Measurements from ENCODE around the gene PDE8A. TPM values are rescaled to one million over a fixed set of nuclear protein-coding genes. Genes with fewer than 3 reads are reported as not detected.

PDE8A gene
- total RNA-seq, 2 donors from 2014 or later: 29.3 to 53.5 TPM

DNA sequence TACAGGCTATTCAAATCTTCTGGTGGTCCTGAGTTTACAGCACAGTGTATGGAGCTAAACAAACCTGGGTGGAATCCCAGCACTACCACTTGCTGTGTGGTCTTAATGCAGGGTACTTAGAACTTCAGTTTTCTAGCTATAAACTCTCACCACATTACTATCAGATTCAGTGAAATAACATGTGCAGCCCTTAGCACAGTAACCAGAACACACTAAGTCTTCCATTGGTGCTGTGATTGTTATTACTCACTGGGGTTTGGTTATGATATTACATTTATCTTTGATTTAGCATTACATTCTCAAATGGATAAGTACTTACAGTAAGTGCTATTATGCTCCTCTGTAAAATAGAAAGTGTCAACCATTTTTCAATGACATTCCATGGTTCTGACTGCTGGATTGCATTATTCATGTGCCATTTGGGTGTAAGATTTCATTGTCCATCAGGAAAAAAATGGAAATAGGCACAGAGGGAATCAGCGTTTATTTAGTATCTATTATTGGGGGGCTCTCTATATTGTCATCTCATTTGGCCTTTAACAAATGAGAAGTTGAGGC lies 81.9 kb downstream of the PDE8A start:
- Mint-ChIP-seq H3K36me3 (peaks cover 20 to 21% of the 10 kb centered on the region in 2 donors), H3K9me3 (peaks cover 11 to 17% of the 10 kb centered on the region in 2 donors), H3K27ac (peak overlapping the region in 1 of 2 donors; percentile 63)
- ATAC-seq (peak; percentile 31 to 99), DNase-seq (ENCODE audit: low spot score in 2 of 2) (no peak)

DNA sequence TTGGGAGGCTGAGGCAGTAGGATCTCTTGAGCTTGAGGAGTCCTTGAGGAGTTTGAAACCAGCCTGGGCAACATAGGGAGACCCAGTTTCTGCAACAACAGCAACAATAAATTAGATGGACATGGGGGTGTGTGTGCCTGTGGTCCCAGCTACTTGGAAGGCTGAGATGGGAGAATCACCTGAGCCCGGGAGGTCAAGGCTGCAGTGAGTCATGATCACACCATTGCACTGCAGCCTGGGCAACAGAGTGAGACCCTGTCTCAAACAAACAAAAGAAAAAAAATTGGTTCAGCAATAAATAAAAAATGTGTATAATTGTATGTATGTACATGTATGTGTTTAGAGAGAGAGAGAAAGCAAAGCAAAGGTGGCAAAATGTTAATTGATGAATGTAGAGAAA lies 83.1 kb downstream of the PDE8A start:
- Mint-ChIP-seq H3K27ac (no peak overlapping the region), H3K9me3 (peaks cover under 1 to 7% of the 10 kb centered on the region in 2 donors), H3K36me3 (peaks cover 10% of the 10 kb centered on the region in 2 donors)
- DNase-seq (ENCODE audit: low spot score in 2 of 2) (no peak), ATAC-seq (no peak)

DNA sequence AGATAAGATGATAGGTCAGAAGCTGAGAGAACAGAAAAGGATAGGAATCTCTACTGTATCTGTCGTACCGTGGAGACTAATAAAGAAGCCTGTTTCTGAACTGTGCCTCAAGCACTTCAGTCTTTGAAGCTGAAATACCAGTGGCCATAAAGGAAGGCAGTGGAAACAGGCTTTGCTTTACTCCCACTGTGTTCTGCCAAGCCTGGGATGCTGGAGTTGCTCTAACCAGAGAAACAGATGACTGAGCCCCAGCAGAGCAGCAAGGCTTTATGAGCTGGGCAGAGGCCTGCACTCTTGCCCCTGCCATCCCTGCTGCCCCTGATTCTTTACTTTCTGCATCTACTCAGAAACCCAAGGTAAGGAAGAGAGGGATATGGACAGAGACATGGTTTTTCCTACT lies 89.4 kb downstream of the PDE8A start:
- H3K27ac Mint-ChIP-seq: no peak overlapping the region
- no peaks in the 10 kb centered on the region for H3K9me3 Mint-ChIP-seq
- ATAC-seq: no peak
- DNase-seq (ENCODE audit: low spot score in 2 of 2): no peak
- H3K36me3 Mint-ChIP-seq: peaks cover 0 to 10% of the 10 kb centered on the region in 2 donors

DNA sequence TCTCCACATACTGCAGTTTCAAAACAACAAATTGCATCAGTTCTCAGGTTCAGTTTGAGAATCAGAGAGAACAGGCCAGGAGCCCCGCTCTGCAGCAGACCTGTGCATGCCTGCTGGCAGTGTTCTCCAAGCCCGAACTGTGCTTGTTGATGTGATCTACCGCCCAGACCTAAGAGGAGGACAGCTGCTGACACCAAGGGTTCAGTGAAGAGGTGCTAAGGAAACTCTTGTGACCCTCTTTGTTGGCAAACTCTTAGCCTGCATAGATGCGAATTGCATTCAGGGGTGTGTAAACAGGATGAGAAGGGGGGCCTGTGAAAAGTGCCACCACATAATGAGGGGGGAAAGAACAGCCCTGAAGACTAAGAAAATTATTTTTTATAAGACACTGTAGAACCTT lies 89.8 kb downstream of the PDE8A start:
- ATAC-seq: no peak
- Mint-ChIP-seq H3K9me3 (no peaks in the 10 kb centered on the region), H3K36me3 (peaks cover 0 to 10% of the 10 kb centered on the region in 2 donors), H3K27ac (no peak overlapping the region)
- no peak for DNase-seq (ENCODE audit: low spot score in 2 of 2)

DNA sequence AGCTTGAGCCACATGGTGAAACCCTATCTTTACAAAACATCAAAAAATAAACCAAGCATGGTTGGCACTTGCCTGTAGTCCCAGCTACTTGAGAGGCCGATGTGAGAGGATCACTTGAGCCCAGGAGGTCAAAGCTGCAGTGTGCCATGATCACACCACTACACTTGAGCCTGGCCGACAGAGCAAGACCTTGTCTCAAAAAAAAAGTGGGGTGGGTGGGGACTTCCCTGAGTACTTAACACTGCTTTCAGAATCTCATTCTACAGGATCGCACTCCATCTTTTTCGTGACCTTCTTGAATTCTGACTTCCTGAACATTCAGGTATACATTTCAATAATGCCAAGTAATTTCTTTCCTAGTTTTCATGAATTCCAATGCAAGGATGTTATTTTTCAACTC lies 91.3 kb downstream of the PDE8A start:
- peak in 1 of 2 donors; percentile 14 for ATAC-seq
- no peak for DNase-seq (ENCODE audit: low spot score in 2 of 2)
- H3K27ac Mint-ChIP-seq: peak overlapping the region; percentile 88
- H3K36me3 Mint-ChIP-seq: peaks cover 0 to 10% of the 10 kb centered on the region in 2 donors
- H3K9me3 Mint-ChIP-seq: no peaks in the 10 kb centered on the region

DNA sequence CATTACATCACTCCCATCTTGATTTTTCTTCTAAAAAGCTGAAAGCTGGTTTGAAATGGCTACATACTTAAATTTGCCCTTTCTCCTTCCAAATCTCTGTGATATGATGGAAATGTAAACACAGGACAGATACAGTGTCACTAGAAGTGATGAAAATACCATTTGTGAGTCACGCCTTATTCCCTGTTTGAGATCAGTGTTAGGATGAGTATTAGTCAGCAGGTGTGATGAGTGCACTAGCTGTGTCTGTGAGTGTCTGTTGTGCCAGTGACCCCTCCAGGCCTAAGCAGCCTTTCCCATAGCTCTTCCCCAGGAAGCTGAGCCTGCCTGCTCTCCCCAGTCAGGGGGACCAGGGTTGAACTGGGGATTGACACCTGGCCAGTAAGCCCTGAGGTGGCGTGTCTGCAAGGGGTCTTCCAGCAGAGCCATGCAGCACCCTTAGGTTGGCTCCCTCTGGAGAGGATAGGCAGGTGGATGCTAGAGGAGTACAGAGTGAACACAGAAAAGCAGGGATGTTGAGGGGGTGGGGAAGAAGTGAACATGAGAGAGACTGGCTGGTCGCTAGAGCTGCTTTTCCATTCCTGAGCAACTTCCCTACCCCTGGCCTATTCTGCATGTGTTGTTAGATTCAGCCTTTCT lies 92.0 kb downstream of the PDE8A start:
- Mint-ChIP-seq H3K36me3 (peaks cover 0 to 10% of the 10 kb centered on the region in 2 donors), H3K27ac (peak overlapping the region; percentile 88), H3K9me3 (no peaks in the 10 kb centered on the region)
- ATAC-seq (peak; percentile 100), DNase-seq (ENCODE audit: low spot score in 2 of 2) (peak in 1 of 2 donors; percentile 26)

DNA sequence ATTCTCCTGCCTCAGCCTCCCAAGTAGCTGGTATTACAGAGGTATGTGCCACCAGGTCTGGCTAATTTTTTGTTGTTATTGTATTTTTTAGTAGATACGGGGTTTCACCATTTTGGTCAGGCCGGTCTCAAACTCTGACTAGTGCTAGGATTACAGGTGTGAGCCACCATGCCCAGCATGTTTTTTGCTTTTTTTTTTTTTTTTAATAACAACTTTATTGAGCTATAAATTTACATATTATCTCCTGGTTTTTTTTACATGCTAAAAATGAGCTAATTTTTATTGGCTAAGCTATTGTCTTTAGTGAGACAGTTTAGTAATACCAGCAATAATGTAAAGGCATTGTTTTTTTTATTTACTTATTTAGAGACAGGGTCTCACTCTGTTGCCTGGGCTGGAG lies 105.2 kb downstream of the PDE8A start:
- Mint-ChIP-seq H3K36me3 (peaks cover 0 to under 1% of the 10 kb centered on the region in 2 donors), H3K9me3 (no peaks in the 10 kb centered on the region), H3K27ac (no peak overlapping the region)
- no peak for ATAC-seq
- DNase-seq (ENCODE audit: low spot score in 2 of 2): no peak

DNA sequence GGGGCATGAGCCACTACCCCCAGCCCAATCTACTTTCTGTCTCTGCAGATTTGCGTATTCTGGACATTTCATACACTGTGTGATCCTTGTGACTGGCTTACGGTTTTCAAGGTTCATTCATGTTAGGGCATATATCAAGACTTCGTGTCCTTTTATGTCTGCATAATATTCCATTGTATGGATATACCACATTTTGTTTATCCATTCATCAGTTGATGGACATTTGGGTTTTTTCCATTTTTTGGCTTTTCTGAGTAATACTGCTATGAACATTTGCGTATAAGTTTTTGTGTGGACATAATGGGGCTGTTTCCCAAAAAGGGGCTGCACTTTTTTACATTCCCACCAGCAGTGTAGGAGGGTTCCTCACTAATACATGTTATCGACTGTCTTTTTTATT lies 106.6 kb downstream of the PDE8A start:
- ATAC-seq (no peak), DNase-seq (ENCODE audit: low spot score in 2 of 2) (no peak)
- H3K27ac Mint-ChIP-seq: no peak overlapping the region
- peaks cover 0 to 5% of the 10 kb centered on the region in 2 donors for H3K36me3 Mint-ChIP-seq
- H3K9me3 Mint-ChIP-seq: no peaks in the 10 kb centered on the region

DNA sequence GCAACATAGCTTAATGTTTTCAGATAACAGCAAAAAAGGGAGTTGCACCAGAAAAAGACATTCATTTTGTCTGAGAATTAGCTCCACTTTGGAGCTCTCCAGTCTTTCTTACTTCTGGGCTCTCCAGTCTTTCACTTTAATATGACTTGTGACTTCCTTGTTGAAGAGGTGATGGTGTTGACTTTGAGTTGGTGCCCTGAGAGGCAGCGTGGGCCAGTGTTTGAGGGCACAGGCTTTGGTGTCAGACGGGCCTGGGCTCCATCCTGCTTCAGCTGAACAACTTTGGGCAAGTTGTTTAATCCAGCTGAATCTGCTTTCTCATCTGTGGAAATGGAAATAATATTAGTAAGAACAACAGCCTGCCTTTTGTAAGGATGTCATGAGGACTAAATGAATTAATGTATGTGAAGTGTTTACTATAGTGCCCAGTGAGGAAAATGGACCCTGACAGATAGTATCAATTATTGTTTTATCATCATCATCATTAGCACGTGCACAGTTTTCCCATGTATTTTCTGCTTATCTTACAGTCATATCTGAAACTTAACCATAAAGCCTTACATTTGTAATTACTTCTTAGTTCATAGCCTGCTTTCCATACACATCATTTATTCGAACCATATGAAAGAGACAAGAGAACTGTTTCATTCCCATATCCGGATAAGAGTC lies 108.4 kb downstream of the PDE8A start:
- no peak for ATAC-seq
- Mint-ChIP-seq H3K9me3 (no peaks in the 10 kb centered on the region), H3K36me3 (peaks cover 5 to 14% of the 10 kb centered on the region in 2 donors), H3K27ac (no peak overlapping the region)
- DNase-seq (ENCODE audit: low spot score in 2 of 2): no peak

DNA sequence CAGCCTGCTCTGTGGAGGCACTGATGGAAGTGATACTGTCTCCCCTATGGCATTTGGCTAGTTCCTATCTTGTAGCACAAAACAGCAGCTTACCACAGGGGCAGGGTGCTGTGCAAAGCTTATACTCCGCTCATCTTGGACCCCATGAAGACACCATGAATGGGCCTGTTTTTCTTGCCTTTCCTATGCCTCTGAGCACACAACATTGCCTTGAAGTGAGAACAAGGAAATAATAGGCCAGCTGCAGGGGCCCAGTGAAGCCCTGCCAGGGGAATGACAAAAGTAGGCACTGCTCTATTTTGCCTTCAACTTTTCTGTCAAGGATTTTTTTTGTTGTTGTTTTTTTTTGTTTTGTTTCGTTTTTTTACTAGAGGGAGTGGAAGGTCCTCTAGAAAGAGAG lies 110.3 kb downstream of the PDE8A start:
- Mint-ChIP-seq H3K9me3 (no peaks in the 10 kb centered on the region), H3K36me3 (peaks cover 5 to 14% of the 10 kb centered on the region in 2 donors), H3K27ac (no peak overlapping the region)
- DNase-seq (ENCODE audit: low spot score in 2 of 2) (no peak), ATAC-seq (no peak)

DNA sequence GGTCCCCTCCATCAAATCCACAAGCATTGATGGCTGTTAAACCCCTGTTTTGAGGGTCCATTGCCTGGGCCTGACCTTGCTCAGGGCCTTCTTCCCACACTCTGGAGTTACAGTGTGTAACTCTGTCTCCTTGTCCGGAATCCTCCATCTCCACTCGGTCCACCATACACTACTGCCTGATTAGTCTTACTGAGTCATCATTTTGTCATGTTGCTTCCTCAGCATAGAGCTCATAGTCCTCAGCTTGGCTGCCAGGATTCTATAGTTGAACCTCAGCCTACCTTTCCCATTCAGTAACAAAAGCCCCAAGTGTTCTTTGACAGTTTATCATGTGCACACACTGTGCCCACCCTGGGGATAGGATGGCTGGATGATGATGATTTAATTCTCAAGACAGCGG lies 113.0 kb downstream of the PDE8A start:
- H3K27ac Mint-ChIP-seq: peak overlapping the region; percentile 0 to 19
- no peak for DNase-seq (ENCODE audit: low spot score in 2 of 2)
- H3K36me3 Mint-ChIP-seq: peaks cover 5 to 14% of the 10 kb centered on the region in 2 donors
- no peak for ATAC-seq
- no peaks in the 10 kb centered on the region for H3K9me3 Mint-ChIP-seq

DNA sequence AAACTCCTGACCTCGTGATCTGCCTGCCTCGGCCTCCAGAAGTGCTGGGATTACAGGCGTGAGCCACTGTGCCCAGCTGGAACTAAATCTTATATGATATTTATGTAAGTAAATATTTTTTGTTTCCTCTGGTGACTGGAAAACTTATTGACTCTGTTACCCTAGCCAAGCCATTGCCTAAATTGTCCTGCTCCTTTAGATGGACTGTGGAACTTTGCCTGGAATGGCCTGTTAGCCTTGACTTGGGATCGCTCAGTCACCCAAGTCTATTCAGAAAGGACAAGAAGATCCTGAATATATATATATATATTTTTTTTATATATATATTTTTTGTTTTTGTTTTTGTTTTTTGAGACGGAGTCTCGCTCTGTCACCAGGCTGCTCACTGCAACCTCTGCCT lies 113.9 kb downstream of the PDE8A start:
- H3K36me3 Mint-ChIP-seq: peaks cover 5 to 14% of the 10 kb centered on the region in 2 donors

DNA sequence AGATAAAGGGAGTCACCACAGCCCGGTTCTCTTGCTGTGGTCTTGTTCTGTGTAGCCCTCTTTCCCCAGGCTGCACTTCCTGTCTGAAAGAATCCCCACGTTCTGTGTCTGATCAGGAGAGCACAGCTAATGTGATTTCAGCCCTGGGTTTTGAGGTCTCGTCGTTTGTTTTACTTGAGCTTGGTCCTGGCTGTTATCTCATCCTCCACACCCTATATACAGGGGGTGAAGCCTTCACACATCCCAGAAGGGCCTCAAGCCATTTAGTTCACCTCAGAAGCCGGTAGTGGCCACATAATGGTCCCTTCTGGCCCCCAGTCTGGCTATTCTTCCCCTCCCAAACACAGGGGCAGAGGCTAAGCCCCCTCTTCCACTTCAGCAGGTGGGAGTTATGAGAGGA lies 115.6 kb downstream of the PDE8A start:
- no peak for DNase-seq (ENCODE audit: low spot score in 2 of 2)
- Mint-ChIP-seq H3K27ac (no peak overlapping the region), H3K36me3 (peaks cover 1 to 14% of the 10 kb centered on the region in 2 donors), H3K9me3 (no peaks in the 10 kb centered on the region)
- no peak for ATAC-seq

More for the DNA sequence above, 113.9 kb downstream of the PDE8A start:
- Mint-ChIP-seq H3K27ac (no peak overlapping the region), H3K9me3 (no peaks in the 10 kb centered on the region)
- no peak for ATAC-seq
- no peak for DNase-seq (ENCODE audit: low spot score in 2 of 2)

DNA sequence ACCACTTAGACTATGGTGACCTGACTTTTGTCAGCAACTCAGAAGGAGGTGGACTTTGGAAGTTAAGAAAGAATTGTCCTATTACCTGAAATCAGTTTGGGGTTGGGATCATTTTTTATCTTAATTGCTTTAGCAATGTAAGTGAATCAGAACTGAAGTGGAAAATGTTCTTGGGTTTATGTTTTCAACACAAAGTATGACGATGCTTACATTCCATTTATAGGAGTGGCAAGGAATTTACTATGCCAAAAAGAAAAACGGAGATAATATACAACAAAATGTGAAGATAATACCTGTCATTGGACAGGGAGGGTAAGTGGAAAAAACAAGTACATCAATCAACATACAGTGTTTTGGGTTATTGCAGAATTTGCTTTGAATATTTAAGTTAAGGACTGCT lies 116.1 kb downstream of the PDE8A start:
- no peaks in the 10 kb centered on the region for H3K9me3 Mint-ChIP-seq
- no peak for ATAC-seq
- H3K36me3 Mint-ChIP-seq: peaks cover 0 to 14% of the 10 kb centered on the region in 2 donors
- no peak for DNase-seq (ENCODE audit: low spot score in 2 of 2)
- no peak overlapping the region for H3K27ac Mint-ChIP-seq

DNA sequence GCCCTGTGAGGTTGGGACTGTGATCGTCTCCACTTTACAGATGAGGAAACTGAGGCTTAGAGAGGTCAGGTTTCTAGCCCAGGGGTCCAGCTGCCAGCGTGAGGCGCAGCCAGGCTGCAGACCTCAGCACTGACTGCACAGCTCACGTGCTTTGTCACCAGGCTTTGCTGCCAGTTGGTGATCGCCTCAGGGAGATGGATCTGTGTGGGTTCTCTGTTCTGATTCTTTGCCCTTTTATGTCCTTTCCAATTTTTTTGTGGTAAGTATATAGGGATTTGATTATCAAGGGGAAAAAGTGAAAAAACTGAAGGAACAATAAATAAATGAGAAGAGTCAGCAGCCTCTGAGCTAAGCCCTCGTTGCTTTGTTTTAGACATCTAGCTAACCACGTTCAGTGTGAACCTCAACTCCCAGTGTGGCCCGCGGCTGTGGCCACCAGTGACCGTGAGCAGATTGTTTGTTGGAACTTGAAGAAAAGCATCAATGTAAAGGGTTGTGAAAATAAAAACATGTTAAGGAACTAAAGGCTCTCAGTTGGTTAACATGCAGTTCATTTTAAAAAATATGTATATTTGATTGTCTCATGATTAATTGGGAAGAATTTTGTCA lies 117.6 kb downstream of the PDE8A start:
- no peak for DNase-seq (ENCODE audit: low spot score in 2 of 2)
- H3K36me3 Mint-ChIP-seq: peaks cover 0 to 5% of the 10 kb centered on the region in 2 donors
- H3K9me3 Mint-ChIP-seq: no peaks in the 10 kb centered on the region
- ATAC-seq: no peak
- no peak overlapping the region for H3K27ac Mint-ChIP-seq

DNA sequence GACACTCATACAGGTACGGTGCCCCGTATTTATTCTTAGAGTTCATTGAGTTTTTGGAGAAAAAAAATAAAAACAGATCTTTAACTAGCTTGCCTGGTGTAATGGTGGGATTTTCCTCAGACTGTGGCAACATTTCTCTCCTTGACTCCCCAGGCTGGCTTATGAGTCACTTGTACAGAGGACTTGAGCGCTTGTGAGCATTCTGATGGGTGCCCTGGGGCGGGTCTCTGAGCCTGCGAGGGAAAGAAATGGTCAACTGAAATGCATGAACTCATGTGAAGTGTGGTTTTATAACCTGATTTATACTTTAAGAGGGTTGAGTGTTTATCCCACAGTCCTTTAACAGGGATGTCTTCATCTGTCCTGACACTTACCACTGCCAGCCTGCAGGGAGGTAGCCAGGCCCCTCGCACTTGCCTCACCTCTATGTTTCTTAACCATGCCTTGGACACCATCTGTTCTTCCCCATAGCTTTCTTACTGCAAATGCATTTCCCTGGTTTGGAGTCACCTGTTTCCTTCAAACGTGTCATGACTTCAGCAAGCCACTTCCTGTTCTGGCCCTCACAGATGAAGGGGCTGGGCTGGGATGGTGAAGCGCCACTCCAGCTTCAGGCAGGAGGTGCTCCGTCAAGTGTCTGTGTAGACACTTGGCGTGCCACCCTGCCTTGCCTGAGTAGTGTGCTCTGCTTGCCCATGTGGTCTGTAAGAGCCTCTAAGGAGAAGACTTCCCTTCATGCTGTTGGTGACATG lies 118.7 kb downstream of the PDE8A start:
- DNase-seq (ENCODE audit: low spot score in 2 of 2): no peak
- no peaks in the 10 kb centered on the region for H3K36me3 Mint-ChIP-seq
- no peaks in the 10 kb centered on the region for H3K9me3 Mint-ChIP-seq
- H3K27ac Mint-ChIP-seq: no peak overlapping the region
- ATAC-seq: peak in 1 of 2 donors; percentile 43

DNA sequence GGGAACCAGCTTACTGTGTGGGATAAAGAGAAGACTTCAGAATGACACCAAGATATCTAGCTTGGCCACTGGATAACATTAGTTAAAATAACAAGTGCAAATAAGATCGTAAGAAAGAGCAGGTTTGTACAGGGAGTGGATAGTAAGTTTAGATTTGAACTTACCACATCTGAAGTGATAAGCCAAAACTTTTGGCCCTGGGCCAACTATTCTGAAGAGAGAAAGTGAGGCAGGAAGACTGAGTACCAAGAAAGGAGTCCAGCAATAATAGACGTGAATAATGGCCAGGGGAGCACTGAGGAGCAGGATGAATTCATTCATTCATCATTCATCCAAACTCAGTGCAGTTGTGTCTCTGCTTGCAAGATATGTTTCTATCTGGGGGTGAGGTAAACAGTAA lies 122.9 kb downstream of the PDE8A start:
- ATAC-seq: no peak
- DNase-seq (ENCODE audit: low spot score in 2 of 2): no peak
- no peaks in the 10 kb centered on the region for H3K9me3 Mint-ChIP-seq
- peak overlapping the region; percentile 3 to 18 for H3K27ac Mint-ChIP-seq
- no peaks in the 10 kb centered on the region for H3K36me3 Mint-ChIP-seq
